T-helper 9 cell (primary cell): ENCODE results near the gene SLC38A9.
"Not testable (repeated sequence)": the region's sequence is repeated elsewhere in the genome, so short reads cannot be mapped to it uniquely, and the experiment has no call there.

Experiments used
- DNase-seq: peaks from one replicate; pipeline ENCODE4 v3.0.0-alpha.2; 2020

Gene SLC38A9

GRCh38 chr5:55608595-55609349, 103.4 kb downstream of the SLC38A9 start:
- no peak for DNase-seq

GRCh38 chr5:55607309-55607708, 104.8 kb downstream of the SLC38A9 start:
- not testable (repeated sequence) for DNase-seq

GRCh38 chr5:55604611-55605067, 107.5 kb downstream of the SLC38A9 start:
- no peak for DNase-seq

- DNase-seq, result no peak
Observed at GRCh38 chr5:55603922-55604321, 108.2 kb downstream of the SLC38A9 start.

DNA sequence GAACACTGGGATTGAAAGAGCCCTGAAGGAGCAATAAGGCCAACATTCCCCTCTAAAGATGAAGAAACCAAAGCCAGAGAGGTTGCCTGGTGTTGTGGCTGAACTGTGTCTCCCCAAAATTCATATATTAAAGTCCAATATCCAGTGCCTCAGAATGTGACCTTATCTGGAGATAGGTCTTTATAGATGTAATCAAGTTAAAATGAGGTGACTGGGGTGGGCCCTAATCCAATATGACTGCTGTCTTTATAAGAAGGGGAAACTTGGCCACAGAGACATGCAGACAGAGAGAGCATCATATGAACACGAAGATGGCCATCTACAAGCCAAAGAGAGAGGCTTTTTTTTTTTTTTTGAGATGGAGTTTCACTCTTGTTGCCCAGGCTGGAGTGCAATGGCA, 110.5 kb downstream of the SLC38A9 start:
- no peak for DNase-seq

GRCh38 chr5:55601204-55601618, 110.9 kb downstream of the SLC38A9 start:
- DNase-seq, result no peak

GRCh38 chr5:55600497-55601203, 111.5 kb downstream of the SLC38A9 start:
- DNase-seq, result no peak

- DNase-seq, result no peak
Observed at GRCh38 chr5:55600086-55600485, 112.0 kb downstream of the SLC38A9 start.

- DNase-seq, result no peak
Observed at GRCh38 chr5:55599148-55600050, 112.7 kb downstream of the SLC38A9 start.

DNA sequence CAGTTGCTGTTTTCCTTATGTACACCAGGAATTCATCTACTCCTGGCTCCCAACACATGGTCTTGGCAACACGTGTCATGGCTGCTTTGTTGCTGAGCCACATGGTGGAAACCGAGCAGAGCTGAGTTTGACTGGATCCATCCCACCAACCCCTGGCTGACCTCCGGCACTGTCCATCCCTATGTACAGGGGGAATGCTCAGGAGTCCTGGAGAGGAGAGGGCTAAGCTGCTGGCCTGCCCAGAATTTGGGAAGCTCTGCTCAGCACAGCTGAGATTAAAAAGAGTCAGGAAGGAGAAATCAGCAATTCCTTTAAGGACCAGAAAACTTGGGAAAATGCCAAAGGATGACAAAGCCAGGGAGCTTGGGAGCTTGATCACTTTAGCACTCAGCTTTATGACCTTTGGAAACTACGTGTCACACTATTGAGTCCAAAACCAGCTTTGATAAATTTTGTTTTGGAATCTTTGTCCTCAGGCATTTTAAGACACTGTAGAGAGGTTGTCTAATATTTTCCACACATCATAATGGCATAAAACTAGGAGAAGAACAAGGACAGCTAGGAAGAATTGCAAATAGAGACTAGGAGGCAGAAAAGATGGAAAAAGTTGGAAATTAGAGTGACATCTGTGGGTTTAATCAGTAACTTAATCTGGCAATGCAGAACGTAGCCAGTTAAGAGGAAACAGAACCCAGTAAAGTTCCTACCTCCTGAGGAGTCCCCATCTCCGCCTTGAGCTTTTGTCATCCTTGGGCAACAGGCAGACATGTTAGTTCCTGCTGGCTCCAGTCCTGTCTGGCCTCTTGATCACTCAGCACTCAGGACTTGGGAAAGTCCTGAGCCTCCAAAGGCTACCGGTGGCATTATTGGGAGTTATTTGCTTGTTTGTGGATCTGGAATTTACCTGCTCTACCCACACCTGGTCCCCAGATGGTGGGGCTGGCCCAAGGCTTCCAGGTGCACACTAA, 114.8 kb downstream of the SLC38A9 start:
- no peak for DNase-seq

DNA sequence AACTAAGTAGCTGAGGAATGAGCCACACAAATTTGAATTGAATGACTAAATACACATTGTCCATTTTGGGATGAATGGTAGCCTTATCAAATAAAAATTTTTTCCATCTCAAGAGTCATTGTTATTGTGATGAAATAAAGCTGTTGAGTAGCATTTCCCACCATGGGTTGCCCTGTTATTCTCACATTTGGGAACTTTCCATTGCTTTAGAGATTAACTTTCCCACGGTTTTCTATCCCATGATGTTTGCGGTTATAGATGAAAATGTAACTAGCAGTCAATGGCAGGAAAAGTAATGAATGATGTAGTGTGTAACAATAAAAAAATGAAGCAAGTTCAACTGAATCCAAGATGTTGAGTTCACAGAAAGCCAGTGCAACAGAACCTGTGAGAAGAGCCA, 117.5 kb downstream of the SLC38A9 start:
- DNase-seq, result no peak

DNA sequence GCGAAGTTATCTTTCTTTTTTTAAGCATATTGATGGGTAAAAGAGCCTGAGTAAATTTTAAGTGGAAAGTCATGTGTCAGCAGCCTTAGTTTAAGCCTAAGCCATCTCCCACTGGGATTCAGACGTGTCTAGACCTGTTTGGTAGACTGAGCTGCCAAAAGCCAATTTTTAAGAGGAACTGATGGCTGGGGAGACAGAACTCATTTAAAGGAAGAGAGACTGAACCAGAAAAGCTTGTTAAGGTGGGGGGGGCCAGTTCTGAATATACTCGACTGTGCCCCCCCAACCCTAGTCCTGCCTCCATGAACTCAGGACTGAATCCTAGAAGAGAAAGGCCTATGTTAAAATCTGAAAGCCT, 119.0 kb downstream of the SLC38A9 start:
- no peak for DNase-seq

- DNase-seq, result no peak
Observed at GRCh38 chr5:55592388-55593114, 119.6 kb downstream of the SLC38A9 start.

- DNase-seq, result no peak
Observed at GRCh38 chr5:55591686-55592085, 120.4 kb downstream of the SLC38A9 start.

- DNase-seq, result no peak
Observed at GRCh38 chr5:55585206-55585610, 126.9 kb downstream of the SLC38A9 start.

DNA sequence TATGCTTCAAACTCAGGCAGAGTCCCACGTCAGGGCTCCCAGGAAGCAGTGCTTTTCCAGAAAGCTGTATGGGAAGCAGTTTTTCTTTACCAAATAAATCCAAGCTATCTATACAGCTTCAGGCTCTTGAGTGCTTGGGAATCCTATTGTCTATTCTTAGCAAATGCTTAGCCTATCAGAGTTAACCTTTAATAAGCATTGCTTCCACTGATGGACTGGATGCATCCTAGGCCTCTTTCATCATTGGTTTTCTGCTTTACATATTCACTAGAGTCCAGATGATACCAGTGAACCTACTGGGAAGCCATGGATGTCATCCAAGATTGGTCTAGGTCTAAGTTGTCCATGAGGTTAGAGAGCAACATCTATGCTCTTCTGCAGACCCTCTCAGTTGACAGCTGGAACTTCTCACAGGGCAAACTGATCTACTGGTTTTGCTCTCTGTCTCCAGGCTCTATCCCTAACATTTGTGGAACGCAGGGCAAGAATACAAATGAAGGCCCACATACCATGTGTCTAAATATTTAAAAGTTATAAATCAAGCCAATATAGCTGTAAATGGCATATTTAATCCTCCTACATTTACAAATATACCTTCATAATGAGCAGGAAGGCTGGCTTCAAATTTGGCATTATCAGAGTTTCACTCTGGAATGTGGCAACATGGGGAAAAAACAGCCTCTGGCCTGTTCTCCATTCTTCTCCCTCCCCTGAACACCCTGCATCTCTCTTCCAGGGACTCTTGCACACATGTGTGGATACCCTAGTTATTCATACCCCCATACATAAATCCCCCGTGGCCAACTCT, 127.5 kb downstream of the SLC38A9 start:
- DNase-seq, result no peak

- no peak for DNase-seq
Observed at GRCh38 chr5:55583578-55583977, 128.5 kb downstream of the SLC38A9 start.

GRCh38 chr5:55582256-55582655, 129.9 kb downstream of the SLC38A9 start:
- no peak for DNase-seq

GRCh38 chr5:55580042-55580441, 132.1 kb downstream of the SLC38A9 start:
- no peak for DNase-seq

GRCh38 chr5:55578771-55579170, 133.4 kb downstream of the SLC38A9 start:
- no peak for DNase-seq
